ELF-1 (cell line): Measurements from ENCODE around the gene ZSCAN31.

Experiments
- DNase-seq: peaks from one replicate; pipeline ENCODE4 v3.0.0-alpha.2; 2016; ENCODE audit warnings: low read depth, low spot score

ZSCAN31 gene

DNA sequence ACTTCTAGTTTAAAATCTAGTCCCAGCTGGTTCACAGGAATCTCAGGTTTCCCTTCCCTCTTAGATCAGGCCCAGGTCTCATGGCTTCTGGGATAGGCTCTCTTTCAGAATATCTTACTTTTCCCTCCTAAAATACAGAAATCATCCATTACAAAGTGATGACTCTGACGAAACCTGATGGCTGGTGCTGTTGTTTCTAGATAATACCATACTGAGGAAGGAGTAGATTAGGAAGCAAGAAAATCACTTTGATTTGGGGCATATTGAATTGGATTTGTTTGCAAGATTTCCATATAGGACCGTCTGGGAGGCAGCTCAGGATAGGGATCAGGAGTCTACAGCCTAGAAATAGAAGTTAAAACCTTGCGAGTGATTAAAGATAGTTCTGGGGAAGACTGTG is 17.4 kb upstream of the ZSCAN31 start:
- DNase-seq, result no peak

DNA sequence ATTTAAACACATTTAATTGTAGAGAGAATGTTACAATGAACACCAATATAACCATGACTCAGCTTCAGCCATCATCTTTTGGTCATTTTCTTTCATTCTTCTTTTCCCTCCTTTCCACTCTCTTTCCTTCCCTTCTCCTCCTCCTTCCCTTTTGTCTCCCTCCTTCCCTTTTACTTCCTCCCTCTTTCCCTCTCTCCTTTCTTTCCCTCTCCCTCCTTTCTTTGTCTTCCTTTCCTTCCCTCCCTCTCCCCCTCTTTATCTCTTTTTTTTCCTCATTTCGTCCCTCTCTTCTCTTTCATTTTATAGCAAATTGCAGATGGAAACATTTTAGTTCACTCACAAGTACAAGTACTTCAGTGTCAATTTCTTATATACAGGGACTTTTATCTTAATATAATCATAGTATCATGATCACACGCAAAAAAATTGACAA is 15.6 kb upstream of the ZSCAN31 start:
- no peak for DNase-seq

DNA sequence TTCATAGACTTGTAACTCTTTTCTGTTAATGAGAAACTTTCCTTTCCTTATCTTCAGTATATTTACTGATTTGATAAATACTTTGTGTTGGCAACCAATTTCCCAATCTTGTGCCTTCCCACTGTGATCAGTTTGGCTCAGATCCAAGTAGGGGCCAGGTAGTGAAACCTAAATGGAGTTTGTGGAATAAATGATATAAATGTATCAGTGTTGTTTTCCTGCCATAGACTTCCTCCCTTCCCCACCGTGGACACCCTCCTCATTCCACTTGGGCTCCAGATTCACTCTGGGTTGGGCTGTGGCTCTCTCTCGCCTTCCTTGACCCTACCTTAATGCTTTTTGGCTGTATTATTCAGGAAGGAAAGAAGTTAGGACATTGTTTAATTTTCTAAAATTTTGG is 15.1 kb upstream of the ZSCAN31 start:
- DNase-seq, result no peak

DNA sequence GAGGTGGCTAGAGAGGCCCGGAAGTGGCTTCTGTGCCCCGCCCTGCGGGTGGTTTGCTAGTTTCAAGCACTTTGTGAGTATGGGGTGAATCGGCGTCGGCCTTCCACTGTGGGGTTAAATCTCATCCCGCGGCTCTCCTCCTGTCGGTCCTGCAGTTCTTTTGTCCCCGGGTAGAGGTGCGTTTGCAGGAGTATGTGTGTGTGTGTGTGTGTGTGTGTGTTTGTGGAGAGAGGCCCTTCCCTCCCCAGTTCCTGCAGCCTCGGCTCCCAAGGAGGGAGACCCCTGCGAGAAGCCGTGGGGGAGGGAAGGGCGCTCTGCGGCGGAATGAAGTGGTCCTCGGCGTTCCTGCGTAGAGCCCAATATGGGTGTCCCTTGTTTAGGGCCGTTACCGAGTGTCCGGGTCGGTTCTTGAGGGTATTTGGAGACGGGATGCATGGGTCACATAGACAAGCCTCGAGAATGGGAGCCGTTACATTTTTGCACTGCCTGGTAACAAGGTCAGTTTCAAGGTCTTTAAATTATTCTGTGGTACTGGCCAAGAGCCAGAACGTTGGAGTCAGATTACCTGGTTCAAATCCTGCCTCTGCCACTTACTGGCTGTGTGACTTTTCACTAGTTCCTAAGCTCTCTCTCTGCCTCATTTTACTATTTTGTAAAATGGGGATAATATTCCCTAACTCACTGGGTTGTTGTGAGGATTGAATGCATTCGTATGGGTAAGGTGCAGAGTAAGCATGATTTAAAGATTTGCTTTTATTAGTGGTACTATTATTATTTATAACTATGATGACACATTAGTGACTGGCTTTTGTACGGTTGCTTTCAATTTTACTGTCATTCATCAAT is 14.2 kb upstream of the ZSCAN31 start, which contains the start of gene ZKSCAN3:
ZKSCAN3 (plus strand) TSS at position 56 of the 846 bp plus-strand sequence. CDS start 9,640 bp downstream, outside the sequence.
- peak; percentile 83 for DNase-seq

DNA sequence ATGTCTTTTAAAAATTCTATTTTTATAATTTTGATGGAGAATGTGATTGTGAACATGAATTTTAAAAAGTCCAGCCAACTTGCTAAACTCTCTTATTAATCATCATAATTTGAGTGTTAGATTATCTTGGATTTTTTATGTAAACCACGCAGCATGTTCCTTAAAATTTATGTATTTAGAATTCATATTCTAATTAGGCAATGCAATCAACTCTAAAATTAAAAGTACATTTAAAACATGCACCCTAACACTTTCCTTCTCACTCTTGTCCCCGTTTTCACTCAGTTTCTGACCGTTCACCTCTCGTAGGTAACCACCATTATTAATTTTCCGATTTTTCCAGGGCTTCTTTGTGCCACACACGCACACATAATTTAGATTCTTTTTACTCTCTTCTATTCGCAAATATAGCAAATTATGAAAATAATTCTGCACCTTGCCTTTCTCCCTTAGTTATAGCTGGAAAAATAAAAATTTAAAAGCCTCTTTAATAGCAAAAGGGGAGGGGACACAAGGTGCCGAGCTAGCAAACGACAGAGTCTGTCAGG is 13.5 kb upstream of the ZSCAN31 start:
- no peak for DNase-seq

DNA sequence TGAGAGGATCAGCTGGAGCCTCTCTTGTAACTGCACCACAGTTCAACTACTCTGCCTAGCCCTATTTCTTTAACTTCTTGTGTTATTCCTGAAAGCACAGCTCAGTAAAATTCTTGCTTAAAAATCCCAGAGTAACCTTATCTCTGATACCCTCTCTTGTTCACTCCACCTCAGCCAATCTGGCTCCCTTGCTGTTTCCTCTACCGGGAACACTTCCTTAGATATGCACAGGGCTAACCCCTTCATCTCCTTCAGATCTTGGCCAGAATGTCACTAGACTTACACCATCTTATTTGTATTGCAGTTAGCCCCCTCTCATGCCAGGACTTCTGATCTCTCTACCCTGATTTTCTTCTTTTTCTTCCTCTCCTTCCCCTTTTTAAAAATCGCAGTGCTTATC is 11.2 kb upstream of the ZSCAN31 start:
- no peak for DNase-seq

DNA sequence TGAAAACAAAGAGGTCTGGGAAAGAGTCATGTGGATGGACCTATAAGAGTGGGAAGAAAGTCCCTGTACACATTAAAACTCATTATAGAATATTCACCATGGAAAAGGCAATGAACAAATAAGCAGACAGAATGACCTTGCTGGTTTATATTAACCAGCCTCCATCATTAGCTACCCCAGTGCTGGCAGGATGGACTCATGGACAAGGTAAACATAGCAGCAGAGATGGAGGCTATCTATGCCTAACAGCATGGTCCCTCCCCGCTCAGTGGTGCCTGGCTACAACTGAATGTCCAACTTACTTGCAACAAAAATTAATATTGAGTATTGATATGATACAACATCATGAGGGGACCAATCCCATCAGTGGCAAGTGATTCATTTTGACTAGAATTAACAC is 9.3 kb upstream of the ZSCAN31 start:
- DNase-seq, result no peak

DNA sequence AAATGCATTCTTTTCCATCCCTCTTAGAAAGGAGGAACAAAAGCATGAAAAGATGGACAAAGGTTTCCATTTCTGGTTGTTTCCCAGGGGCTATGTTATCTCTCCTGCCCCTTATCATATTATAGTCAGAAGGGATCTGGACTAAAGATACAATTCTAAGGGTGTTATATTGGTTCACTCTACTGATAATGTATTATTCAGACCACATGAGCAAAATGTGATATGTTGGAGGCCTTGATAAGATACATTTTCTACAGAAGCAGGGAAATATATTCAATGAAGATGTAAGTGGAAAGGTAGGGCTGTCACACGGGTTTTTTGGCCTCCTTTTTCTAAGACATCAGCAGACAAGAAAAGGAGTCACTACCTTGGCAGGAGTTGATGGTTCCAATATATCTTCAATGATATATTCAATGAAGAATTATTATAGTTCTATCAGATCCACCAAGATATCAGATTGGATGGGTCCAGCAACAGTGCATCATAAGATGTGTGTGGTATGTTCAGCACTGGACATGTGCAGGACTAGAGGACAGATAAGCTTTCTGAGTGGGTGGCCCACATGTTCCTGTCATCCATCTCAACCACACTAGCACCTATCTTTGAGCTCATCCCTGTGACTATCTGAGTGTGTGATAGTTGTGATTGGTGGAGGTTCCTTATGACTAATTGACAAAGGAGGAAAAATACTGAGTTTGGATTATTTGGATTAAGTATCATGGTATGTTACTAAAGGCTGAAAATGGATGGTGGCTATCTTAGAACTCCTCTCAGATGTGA is 8.1 kb upstream of the ZSCAN31 start:
- DNase-seq, result no peak

DNA sequence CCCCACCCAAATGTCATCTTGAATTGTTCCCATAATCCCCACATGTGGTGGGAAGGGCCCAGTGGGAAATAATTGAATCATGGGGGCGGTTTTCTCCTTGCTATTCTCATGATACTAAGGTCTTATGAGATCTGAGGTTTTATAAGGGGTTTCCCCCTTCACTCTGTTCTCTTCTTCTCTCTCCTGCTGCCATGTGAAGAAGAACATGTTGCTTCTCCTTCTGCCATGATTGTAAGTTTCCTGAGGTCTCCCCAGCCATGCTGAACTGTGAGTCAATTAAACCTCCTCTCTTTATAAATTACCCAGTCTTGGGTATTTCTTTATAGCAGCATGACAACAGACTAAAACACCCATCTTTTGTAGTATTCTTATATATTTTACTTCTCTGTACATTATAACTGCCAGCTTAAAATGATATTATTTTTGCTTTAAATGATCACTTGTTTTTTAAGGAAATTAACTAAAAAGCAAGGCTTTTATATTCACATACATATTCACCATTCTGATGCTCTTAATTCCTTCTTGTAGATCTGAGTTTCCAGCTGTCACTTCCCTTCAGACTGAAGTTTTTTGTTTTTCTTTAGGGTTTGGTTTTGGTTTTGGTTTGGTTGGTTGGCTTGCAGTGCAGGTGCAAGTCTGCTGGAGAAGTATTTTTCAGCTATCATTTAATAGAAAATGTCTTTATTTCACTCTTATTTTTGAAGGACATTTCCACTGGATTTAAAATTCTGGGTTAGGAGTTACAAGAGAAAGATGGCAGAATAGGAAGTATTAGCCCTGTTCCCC is 4.6 kb upstream of the ZSCAN31 start:
- no peak for DNase-seq

DNA sequence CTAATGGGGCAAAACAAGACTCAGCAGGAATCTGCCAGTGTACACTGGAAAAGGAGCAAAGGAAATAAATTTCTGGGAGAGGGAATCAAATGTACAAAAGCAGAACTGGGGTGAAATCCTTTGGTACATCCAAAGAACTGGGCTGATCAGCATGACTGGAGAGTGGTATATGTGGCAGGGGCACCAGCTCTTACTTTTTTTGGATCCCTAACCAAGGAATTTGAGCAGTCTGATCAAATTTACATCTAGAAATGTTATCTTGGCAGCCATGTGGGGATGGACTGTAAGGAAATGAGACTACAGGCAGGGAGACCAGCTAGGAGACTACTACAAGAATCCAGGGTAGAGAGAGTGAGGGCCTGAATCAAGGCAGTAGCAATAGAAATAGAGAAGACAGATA is 1.2 kb upstream of the ZSCAN31 start:
- no peak for DNase-seq

DNA sequence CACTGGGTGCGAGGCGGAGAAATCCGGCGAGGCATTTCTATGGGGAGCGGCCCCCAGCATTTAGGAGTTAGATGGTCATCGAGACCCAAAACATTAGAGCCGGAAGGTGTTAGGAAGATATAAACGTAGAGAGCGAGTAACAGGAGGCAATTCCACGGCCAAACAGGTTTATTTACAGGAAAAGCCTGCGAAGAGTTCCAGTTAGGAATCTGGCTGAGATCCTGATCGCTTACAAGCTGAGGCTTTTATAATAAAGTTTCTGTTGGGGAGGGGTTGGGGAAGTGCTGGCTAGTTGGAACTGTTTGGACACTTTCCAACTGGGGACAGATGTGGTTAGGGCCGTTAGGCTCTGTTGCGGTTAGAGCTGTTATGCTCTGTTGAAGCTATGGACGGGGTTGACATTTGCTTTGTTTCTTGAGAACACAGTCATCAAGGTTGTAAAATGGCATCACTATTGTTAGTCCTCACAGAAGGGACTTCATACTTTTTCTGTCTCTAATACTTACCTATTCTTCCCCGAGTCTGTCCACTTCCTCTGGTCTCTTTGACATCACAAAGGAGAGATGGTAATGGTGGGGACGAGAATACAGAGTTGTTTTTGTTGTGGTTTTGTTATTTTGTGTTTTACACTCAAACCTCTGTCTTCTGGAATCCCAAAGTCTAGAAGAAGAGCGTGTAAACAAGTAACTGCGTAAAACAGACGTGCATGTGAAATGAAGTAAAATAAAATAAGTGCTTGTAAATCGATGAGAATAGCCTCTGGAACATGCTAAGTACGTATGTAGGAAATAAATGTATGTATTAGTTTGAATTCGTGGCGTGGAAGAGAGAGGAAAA is 554 bp upstream of the ZSCAN31 start:
- no peak for DNase-seq

DNA sequence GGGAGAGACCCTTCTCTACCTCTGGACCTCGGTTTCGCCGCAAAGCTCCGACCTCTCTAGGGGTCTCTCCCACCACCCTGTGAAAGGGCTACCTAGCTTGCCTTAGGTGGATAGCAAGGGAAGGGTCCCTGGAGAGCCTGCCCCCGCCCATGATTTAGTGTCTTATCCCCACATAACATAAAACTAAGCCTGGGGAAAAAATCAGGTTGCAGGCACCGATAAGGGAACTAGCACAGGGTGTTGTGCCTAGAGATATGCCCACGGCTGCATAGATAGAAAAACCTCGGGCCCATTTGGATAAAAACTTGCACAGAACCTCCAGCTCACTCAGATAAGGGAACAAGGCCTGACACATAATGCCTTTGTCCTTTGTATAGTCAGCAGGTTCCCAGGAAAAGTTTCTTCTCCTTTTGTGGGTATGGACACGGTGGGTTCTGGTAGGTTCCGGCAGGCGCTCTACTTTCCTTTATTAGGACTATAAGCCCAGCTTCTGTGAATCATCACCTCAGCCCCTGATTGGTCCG is 846 bp downstream of the ZSCAN31 start:
- no peak for DNase-seq

DNA sequence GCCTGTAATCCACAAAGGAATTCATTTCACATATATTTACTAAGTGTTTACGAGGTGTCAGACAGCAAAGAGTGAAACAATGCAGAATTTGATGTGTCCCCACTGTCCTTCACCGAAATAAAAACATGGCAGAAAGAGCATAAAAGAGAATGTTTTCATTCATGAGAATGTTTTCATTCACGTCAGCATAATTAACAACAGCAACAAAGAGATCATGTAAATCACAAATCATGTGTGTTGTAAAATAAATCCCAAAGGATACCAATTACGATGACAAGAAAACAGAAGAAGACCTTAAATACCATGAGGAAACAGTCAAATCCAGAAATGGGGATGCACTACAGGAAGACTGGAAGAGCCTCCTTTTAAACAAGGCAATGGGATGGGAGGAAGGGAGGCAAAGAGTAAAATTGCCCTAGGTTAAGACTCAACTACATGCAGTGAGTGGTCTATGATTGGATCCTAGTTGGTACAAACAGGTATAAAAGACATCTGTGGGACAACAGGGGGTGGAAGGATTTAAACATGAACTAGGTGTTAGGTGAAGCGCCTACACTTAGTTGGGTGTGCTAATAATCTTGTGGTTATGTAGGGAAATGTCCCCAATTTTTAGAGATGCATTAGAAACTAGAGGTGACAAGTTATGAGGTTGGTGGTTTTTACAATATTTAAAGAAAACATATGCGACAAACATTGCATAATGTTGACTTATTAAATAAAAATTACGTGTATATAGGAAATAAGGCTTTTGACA is 1.5 kb downstream of the ZSCAN31 start:
- DNase-seq, result no peak

DNA sequence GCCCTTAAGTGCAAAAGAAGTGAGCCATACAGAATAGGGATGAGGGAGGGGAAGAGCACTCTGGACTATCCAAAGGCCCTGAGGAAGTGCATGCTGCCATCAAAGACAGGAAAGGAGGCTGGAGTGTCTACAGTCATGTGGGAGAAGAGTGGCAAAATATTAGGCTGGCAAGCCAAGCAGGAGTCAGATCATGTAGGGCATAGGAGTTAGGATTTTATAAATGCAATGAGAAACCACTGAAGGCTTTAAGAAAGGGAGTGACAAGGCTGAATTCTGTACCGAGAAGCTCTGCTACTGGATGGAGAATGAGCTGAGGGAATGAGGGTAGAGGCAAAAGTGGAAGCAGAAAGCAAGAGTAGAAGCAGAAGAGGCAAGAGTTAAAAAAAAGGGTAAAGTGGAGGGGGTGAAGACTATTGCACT is 2.3 kb downstream of the ZSCAN31 start:
- DNase-seq, result no peak

DNA sequence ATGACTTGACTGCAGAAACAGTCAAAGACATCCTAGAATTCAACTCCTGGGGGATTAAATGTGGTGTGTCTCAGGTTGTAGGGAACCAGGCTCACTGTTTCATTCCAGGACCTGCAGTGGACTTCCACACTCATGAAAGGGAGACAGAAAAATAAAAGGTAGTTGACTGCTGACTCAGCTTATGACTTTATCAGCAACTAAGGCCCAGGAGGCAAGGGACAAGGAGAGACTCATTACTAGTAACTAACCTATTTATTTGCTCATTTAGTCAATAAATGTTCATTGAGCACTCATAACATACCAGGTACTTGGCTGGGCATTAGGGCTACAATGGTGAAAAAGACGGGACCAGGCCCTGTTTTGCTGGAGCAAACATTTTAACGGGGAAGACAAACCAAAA is 2.9 kb downstream of the ZSCAN31 start:
- DNase-seq, result no peak

DNA sequence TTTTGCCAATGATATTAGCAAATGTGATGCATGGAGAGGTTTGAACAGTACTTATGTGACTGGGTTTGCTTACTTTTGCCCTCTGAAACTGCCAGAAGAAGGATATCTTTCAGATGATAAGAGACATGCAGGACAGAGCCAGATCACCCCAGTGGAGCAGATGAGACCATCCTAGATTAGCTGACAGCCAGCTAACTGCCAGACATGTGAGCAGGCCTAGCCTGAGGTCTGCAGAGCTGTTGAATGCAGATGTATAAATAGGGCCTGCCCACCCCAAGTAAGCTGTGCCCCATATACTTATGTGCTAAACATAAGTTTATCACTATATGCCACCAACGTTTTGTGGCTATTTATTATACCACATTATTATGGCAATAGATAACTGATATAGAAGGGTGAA is 5.9 kb downstream of the ZSCAN31 start:
- no peak for DNase-seq

DNA sequence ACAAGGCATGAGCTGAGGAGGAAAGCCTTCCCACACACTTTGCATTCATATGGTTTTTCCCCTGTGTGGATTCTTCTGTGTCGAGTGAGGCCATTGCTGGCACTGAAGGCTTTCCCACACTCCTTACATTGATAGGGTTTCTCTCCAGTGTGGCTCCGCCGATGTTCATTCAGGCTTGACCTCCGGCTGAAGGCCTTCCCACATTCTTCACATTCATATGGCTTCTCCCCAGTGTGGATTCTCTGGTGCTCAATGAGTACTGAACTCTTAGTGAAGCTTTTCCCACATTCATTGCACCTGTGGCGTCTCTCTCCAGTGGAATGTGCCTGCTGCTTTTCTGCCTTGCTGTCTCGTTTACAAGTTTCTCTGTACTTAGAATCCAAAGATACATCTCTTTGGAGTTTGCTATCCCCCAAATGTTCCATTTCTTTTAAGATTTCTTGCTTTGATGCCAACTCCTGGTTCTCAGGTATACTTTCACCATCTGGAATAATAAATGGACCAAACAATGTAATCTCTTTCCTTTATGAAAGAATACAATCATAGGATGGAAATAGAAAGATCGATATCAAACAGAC is 9.5 kb downstream of the ZSCAN31 start:
- no peak for DNase-seq

DNA sequence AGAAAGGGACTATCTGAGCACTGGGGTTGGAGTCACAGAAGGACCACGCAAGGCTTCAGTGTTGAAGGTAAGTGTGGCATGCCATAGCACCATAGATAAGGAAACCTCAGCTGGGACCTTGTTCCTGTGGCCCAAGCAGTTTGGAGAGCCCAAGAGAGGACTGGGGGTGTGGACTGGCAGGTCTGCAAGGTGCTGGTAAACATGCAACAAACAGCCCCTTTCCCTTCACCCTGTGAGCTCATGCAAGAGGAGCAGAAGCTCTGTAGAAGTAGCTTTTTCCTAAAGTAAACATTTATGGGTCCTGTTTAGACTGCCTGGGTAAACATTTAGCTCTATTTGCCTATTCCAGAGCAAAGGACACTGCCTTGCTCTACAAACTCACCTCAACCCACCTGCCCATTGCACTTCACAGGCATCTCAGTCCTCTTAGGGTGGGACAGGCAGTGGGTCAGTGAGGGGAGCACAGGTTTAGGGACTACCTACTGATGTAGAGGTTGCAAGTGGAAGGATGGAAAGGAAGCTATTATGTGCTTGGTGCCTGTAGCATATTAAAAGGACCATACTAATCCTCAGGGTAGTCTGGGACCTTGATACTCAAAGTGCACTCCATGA is 12.0 kb downstream of the ZSCAN31 start:
- DNase-seq, result no peak

DNA sequence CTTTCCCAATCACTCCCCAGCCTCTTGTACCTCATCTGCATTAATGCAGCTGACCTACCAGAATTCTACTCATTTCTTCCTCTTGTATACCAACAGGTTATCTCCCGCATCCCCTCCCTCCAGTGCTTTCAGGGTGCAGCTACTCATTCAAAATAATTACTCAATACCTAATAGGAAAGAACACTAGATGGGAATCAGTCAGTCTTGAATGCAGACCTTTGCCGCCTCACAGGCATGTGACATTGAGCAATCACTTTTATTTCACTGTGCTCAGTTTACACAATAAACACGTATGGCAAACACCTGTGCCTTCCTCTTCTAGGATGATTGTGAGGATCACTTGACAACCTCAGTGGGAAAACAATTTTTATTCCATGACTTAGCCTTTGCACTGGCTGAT is 13.3 kb downstream of the ZSCAN31 start:
- DNase-seq, result no peak
